Measurements from ENCODE around the gene PLEKHJ1. TPM values are rescaled to one million over a fixed set of nuclear protein-coding genes. Genes with fewer than 3 reads are reported as not detected.

Gene PLEKHJ1
- total and polyA plus RNA-seq, 4 donors: 22.2 to 44.5 (median 37.0) TPM

GRCh38 chr19:2210987-2211740 lies 25.0 kb downstream of the PLEKHJ1 start:
- Histone ChIP-seq H3K9me3 (ENCODE audit: control insufficient read depth in 4 of 4, low read length in 3 of 4) (no peaks in the 10 kb centered on the region), H3K9ac (ENCODE audit: low read depth in 1 of 2, low read length in 2 of 2) (no peak overlapping the region), H3K27me3 (ENCODE audit: control insufficient read depth in 4 of 4, insufficient read depth in 4 of 4, low read length in 3 of 4) (no peaks in the 10 kb centered on the region), H3K36me3 (ENCODE audit: control insufficient read depth in 4 of 4, insufficient read depth in 3 of 4, low read depth in 1 of 4, low read length in 3 of 4) (peaks cover 12 to 68% (median 20%) of the 10 kb centered on the region in 4 donors), H3K4me3 (ENCODE audit: low read depth in 1 of 3, low read length in 3 of 3) (no peak overlapping the region), H3K27ac (ENCODE audit: low read depth in 1 of 2, low read length in 2 of 2) (no peak overlapping the region), H3K4me1 (ENCODE audit: control insufficient read depth in 4 of 4, insufficient read depth in 4 of 4, low read length in 3 of 4) (peaks cover 0 to 1% (median 0%) of the 10 kb centered on the region in 4 donors)
- no peak for DNase-seq (ENCODE audit: low spot score)
- TF ChIP-seq HNF4G (IDR thresholded peaks at IDR 0.05): no peak
- TF ChIP-seq NR2F2 (IDR thresholded peaks at IDR 0.05): no peak
- no peak for TF ChIP-seq HNF4A (conservative IDR thresholded peaks at IDR 0.05)
- no peak for TF ChIP-seq CTCF (IDR thresholded peaks at IDR 0.05; ENCODE audit: low read depth, low read length, missing input control)
- no peak for TF ChIP-seq ZBTB33 (IDR thresholded peaks at IDR 0.05)
- TF ChIP-seq JUND (IDR thresholded peaks at IDR 0.05): no peak
- no peak for TF ChIP-seq SP1 (IDR thresholded peaks at IDR 0.05)
- WGBS: 96% methylated on average over 33 of the region's 33 CpGs

DNA sequence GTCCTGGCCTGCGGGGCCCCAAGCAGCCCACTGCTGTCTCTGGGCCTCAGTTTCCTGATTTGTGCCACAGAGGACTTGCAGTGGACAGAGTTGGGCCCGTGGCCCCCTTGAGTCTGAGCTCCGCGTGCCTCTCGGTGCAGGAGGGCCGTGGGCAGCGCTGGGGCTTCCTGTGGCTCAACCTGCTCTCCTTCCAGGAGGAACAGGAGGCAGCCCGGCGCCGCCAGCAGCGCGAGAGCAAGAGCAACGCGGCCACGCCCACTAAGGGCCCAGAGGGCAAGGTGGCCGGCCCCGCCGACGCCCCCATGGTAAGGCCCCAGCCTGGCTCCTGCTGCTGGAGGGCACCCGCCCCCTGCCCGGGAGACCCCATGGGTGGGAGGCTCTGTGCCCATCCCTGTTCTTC lies 25.9 kb downstream of the PLEKHJ1 start:
- Histone ChIP-seq H3K4me1 (ENCODE audit: control insufficient read depth in 4 of 4, insufficient read depth in 4 of 4, low read length in 3 of 4) (peaks cover 0 to 1% (median 0%) of the 10 kb centered on the region in 4 donors), H3K4me3 (ENCODE audit: low read depth in 1 of 3, low read length in 3 of 3) (no peak overlapping the region), H3K9me3 (ENCODE audit: control insufficient read depth in 4 of 4, low read length in 3 of 4) (no peaks in the 10 kb centered on the region), H3K36me3 (ENCODE audit: control insufficient read depth in 4 of 4, insufficient read depth in 3 of 4, low read depth in 1 of 4, low read length in 3 of 4) (peaks cover 12 to 58% (median 17%) of the 10 kb centered on the region in 4 donors), H3K27me3 (ENCODE audit: control insufficient read depth in 4 of 4, insufficient read depth in 4 of 4, low read length in 3 of 4) (no peaks in the 10 kb centered on the region), H3K9ac (ENCODE audit: low read depth in 1 of 2, low read length in 2 of 2) (no peak overlapping the region), H3K27ac (ENCODE audit: low read depth in 1 of 2, low read length in 2 of 2) (no peak overlapping the region)
- TF ChIP-seq FOXA2 (IDR thresholded peaks at IDR 0.05): no peak
- TF ChIP-seq REST (IDR thresholded peaks at IDR 0.05): no peak
- no peak for TF ChIP-seq FOXA1 (IDR thresholded peaks at IDR 0.05)
- no peak for TF ChIP-seq JUND (IDR thresholded peaks at IDR 0.05)
- TF ChIP-seq TAF1 (conservative IDR thresholded peaks at IDR 0.05): no peak
- TF ChIP-seq RAD21 (IDR thresholded peaks at IDR 0.05): no peak
- TF ChIP-seq YY1 (IDR thresholded peaks at IDR 0.05): no peak
- no peak for TF ChIP-seq HNF4G (IDR thresholded peaks at IDR 0.05)
- TF ChIP-seq GABPA (IDR thresholded peaks at IDR 0.05 in 1 of 2, conservative IDR thresholded peaks at IDR 0.05 in 1 of 2): no peak
- no peak for TF ChIP-seq MAX (IDR thresholded peaks at IDR 0.05)
- no peak for TF ChIP-seq ZBTB33 (IDR thresholded peaks at IDR 0.05)
- no peak for TF ChIP-seq RXRA (IDR thresholded peaks at IDR 0.05)
- TF ChIP-seq HNF4A (conservative IDR thresholded peaks at IDR 0.05): no peak
- no peak for TF ChIP-seq EGR1 (IDR thresholded peaks at IDR 0.05; ENCODE audit: low read depth in 2 of 2)
- no peak for TF ChIP-seq SP1 (IDR thresholded peaks at IDR 0.05)
- TF ChIP-seq NR2F2 (IDR thresholded peaks at IDR 0.05): no peak
- TF ChIP-seq CTCF (IDR thresholded peaks at IDR 0.05; ENCODE audit: low read depth, low read length, missing input control): no peak
- TF ChIP-seq, protein P1, sequence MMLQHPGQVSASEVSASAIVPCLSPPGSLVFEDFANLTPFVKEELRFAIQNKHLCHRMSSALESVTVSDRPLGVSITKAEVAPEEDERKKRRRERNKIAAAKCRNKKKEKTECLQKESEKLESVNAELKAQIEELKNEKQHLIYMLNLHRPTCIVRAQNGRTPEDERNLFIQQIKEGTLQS (IDR thresholded peaks at IDR 0.05): no peak
- WGBS: 95% methylated on average over 21 of the region's 21 CpGs
- DNase-seq (ENCODE audit: low spot score): no peak
